Neutrophil (primary cell): Measurements from ENCODE around the gene CKB.

ENCODE experiments used
- H3K27ac ChIP-seq: fragments of 200-600 bp; sonication (generic); 2 replicates; pipeline ENCODE4 v1.5.1; 2016; ENCODE audit warnings: mild to moderate bottlenecking, moderate library complexity
- H3K27me3 ChIP-seq: fragments of 200-600 bp; sonication (generic); 2 replicates; pipeline ENCODE4 v1.6.0; 2016; ENCODE audit warnings: mild to moderate bottlenecking
- H3K36me3 ChIP-seq: fragments of 200-600 bp; sonication (generic); 2 replicates; pipeline ENCODE4 v1.5.1; 2017
- H3K4me1 ChIP-seq, 2 experiments: fragments of 200-600 bp in 1 of 2; sonication (generic) in 1 of 2; 1 replicate in 1 of 2; 2 replicates in 1 of 2; pipeline versions ENCODE4 v1.5.1 to v1.6.1; 2013 to 2016; ENCODE audit warnings: low read depth in 1 of 2, low read length in 1 of 2, mild to moderate bottlenecking in 1 of 2, moderate library complexity in 1 of 2; ENCODE audit not compliant: control insufficient read depth in 1 of 2, insufficient read depth in 1 of 2
- H3K4me3 ChIP-seq, 2 experiments: fragments of 200-600 bp in 1 of 2; sonication (generic) in 1 of 2; 1 replicate in 1 of 2; 2 replicates in 1 of 2; pipeline ENCODE4 v1.5.1; 2013 to 2016; ENCODE audit warnings: low read depth in 1 of 2, low read length in 1 of 2, mild to moderate bottlenecking in 1 of 2, moderate library complexity in 1 of 2
- H3K9me3 ChIP-seq: fragments of 200-600 bp; sonication (generic); 2 replicates; pipeline ENCODE4 v1.5.1; 2016
- TF ChIP-seq, protein P1 (sequence below): fragments of 200-600 bp; sonication (generic); IDR thresholded peaks from 2 replicates; pipeline ENCODE4 v1.5.1; 2016; ENCODE audit warnings: antibody characterized with exemption

CKB gene

GRCh38 chr14:103532216-103533136 lies 9.8 kb upstream of the CKB start:
- H3K9me3 ChIP-seq: no peaks in the 10 kb centered on the region
- no peak overlapping the region for H3K27ac ChIP-seq
- H3K4me3 ChIP-seq: no peak overlapping the region
- no peaks in the 10 kb centered on the region for H3K36me3 ChIP-seq
- H3K4me1 ChIP-seq: peaks cover 18 to 19% of the 10 kb centered on the region in 2 experiments
- TF ChIP-seq, protein P1, sequence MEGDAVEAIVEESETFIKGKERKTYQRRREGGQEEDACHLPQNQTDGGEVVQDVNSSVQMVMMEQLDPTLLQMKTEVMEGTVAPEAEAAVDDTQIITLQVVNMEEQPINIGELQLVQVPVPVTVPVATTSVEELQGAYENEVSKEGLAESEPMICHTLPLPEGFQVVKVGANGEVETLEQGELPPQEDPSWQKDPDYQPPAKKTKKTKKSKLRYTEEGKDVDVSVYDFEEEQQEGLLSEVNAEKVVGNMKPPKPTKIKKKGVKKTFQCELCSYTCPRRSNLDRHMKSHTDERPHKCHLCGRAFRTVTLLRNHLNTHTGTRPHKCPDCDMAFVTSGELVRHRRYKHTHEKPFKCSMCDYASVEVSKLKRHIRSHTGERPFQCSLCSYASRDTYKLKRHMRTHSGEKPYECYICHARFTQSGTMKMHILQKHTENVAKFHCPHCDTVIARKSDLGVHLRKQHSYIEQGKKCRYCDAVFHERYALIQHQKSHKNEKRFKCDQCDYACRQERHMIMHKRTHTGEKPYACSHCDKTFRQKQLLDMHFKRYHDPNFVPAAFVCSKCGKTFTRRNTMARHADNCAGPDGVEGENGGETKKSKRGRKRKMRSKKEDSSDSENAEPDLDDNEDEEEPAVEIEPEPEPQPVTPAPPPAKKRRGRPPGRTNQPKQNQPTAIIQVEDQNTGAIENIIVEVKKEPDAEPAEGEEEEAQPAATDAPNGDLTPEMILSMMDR: no peak
- H3K27me3 ChIP-seq: no peaks in the 10 kb centered on the region

DNA sequence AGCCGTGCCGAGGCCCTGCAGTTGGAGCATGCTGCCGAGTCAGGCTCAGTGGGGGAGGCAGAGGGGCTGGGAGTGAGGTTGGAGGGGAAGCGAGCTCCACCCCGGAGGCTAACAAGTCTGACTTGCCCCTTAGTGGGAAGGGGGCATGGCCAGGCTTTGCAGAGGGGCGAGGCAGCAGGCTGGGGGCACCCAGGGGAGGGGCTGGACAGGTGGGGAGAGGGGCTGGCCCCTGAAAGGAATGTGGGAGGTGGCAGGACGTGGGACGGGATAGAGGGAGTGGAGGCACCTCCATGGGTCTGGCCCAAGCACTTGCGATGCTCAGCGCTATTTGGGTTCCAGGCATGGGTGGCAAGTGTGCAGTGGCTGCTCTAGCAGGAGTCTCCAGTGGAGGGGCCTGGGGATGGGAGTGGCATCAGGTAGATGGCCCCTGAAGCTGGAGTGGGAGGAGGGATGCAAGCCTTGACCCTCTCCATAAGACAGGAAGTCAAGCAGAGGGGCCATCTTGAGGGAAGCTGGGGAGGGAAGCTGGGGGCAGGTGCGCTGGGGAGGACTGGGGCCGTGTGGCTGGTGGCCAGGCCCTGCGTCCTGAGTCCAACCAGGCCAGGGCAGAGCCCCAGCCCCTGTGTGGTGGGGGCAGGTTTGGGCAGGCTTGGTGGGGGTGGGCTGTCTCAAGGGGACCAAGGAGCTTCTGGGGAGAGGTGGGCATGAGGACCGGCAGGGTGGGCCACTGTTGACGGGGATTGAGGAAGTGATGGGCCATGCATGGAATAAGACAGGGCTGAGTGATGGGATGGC lies 9.0 kb upstream of the CKB start:
- no peak overlapping the region for H3K4me3 ChIP-seq
- H3K27me3 ChIP-seq: peaks cover 6% of the 10 kb centered on the region
- H3K36me3 ChIP-seq: no peaks in the 10 kb centered on the region
- H3K9me3 ChIP-seq: no peaks in the 10 kb centered on the region
- H3K27ac ChIP-seq: no peak overlapping the region
- TF ChIP-seq, protein P1: no peak
- peaks cover 18 to 19% of the 10 kb centered on the region in 2 experiments for H3K4me1 ChIP-seq

DNA sequence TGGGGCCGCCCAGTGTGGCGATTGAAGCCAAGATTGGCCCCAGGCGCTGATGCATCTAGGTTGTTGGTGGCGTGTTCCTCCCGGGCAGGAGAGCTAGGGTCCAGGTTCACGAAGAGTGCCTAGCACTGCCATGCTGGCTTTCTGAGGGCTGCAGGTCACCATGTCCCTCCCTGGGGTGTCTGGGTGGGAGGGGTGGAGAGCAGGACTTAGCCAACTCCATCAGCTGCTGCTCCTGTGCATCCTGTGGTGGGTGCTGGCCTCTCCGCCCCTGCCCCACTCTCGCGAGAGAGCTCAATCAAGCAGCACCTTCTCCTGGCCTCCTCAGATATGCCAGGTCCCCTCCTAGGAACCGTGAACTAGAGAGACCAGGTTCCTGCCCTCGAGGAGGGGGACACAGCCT lies 8.2 kb upstream of the CKB start:
- H3K4me3 ChIP-seq: no peak overlapping the region
- H3K4me1 ChIP-seq: peaks cover 18 to 19% of the 10 kb centered on the region in 2 experiments
- no peaks in the 10 kb centered on the region for H3K36me3 ChIP-seq
- H3K27me3 ChIP-seq: peaks cover 13% of the 10 kb centered on the region
- TF ChIP-seq, protein P1: no peak
- H3K27ac ChIP-seq: no peak overlapping the region
- no peaks in the 10 kb centered on the region for H3K9me3 ChIP-seq

- H3K27ac ChIP-seq: no peak overlapping the region
- TF ChIP-seq, protein P1: no peak
- H3K36me3 ChIP-seq: no peaks in the 10 kb centered on the region
- peaks cover 18 to 19% of the 10 kb centered on the region in 2 experiments for H3K4me1 ChIP-seq
- no peaks in the 10 kb centered on the region for H3K9me3 ChIP-seq
- H3K4me3 ChIP-seq: no peak overlapping the region
- peaks cover 18% of the 10 kb centered on the region for H3K27me3 ChIP-seq
Measured at GRCh38 chr14:103530390-103530789, 7.8 kb upstream of the CKB start.

DNA sequence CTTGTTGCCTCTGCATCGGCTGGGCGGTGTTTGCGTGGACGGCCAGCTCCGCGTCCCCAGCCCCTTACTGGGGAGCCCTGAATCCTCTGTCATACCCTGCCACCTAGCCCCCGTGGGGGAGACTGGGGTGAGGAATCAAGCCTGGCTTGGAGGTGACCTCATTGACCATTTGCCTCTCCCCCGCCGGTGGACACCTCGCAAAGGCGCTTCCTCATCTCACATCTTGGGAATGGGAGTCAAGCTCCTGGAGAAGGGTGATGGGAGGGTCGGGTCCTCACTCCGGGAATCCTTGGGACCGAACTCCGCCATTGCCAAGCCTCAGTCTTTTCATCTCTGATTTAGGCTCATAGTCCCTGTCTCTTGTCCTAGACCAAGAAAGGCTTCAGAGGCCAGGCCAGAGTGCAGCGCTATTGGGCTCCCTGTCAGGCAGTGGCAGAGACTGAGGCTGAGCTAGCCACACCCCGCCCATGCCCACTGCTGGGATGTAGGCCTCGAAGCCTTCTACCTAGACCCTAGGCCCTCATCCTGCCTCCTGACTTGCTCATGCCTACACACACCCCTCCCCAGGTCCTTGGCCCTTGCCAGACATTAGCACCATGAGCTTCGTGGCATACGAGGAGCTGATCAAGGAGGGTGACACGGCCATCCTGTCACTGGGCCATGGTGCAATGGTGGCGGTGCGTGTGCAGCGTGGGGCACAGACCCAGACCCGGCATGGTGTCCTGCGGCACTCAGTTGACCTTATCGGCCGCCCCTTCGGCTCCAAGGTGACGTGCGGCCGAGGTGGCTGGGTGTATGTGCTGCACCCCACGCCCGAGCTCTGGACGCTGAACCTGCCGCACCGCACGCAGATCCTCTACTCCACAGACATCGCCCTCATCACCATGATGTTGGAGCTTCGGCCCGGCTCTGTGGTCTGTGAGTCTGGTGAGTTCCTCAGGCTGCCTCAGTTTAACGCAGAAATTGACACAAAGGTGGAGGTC lies 7.0 kb upstream of the CKB start:
- Histone ChIP-seq H3K27ac (peak overlapping the region; percentile 79), H3K9me3 (no peaks in the 10 kb centered on the region), H3K27me3 (peaks cover 25% of the 10 kb centered on the region), H3K36me3 (no peaks in the 10 kb centered on the region), H3K4me3 (peak overlapping the region; percentile 80 to 81), H3K4me1 (peaks cover 18 to 19% of the 10 kb centered on the region in 2 experiments)
- TF ChIP-seq, protein P1: no peak
